Pancreas (tissue), 10 donors: ENCODE data around the gene NIM1K. TPM values are rescaled to one million over a fixed set of nuclear protein-coding genes. Genes with fewer than 3 reads are reported as not detected.

Experiments used
- ATAC-seq, 4 donors: fragments of 200-7000 bp; cut with Tn5 transposase; one replicate each; pipeline versions ENCODE4 v1.8.0 to v1.9.1; 2020; ENCODE audit warnings: mild to moderate bottlenecking in 4 of 4, moderate library complexity in 4 of 4
- DNase-seq, 6 donors: peaks; one replicate each; pipeline ENCODE4 v3.0.0-alpha.2; 2020
- FAIRE-seq: peaks from 2 replicates; lab custom pipeline; 2012; peaks lifted over from hg19 to GRCh38; lab: Jason Lieb, UNC
- H3K27ac ChIP-seq, 4 donors: fragments of 200-600 bp; sonication (generic); 1 replicate in 3 of 4; 2 replicates in 1 of 4; pipeline versions ENCODE4 v1.5.0 to v1.8.0; 2020
- H3K27me3 ChIP-seq, 4 donors: fragments of 200-600 bp; one replicate each; pipeline ENCODE4 v1.8.0; 2021
- H3K36me3 ChIP-seq, 3 donors: fragments of 200-600 bp; sonication (generic) in 1 of 3; one replicate each; pipeline versions ENCODE4 v1.5.0 to v1.8.0; 2020 to 2021
- H3K4me1 ChIP-seq, 3 donors: fragments of 200-600 bp; one replicate each; pipeline ENCODE4 v1.8.0; 2021
- H3K4me3 ChIP-seq, 4 donors: fragments of 200-600 bp; sonication (generic) in 2 of 4; one replicate each; pipeline versions ENCODE4 v1.5.0 to v1.8.0; 2020 to 2021
- H3K9me3 ChIP-seq, 4 donors: fragments of 200-600 bp; one replicate each; pipeline ENCODE4 v1.8.0; 2021
- WGBS, 2 donors: extraction: QIAGEN DNeasy Blood & Tissue Kit; methylation state at CpG; one replicate each; pipeline ENCODE4 v1.1.7; 2013; 5-methylcytosine and 5-hydroxymethylcytosine counted together
- intact Hi-C, 3 donors: fragments of 100-400 bp; cut with DNase I; formaldehyde crosslinking; loops; one replicate each; pipeline versions ENCODE4 v1.11.1 to v1.14.2; 2022
- polyA plus RNA-seq, 2 donors: library from polyadenylated mRNA; stranded (reverse); fragments of 200-250 nt; gene quantifications; one replicate each; pipeline ENCODE4 v1.2.3, GENCODE V29; 2013
- total RNA-seq, 6 donors: library from RNA; stranded (reverse); fragmentation: NEBNext Ultra II Directional in 4 of 6; extraction: Animal tissue kit (Norgen Biotek cat#: 25700) in 4 of 6; gene quantifications; one replicate each; pipeline versions ENCODE4 v1.2.1 to v1.2.4, GENCODE V29; 2021 to 2023
- TF ChIP-seq, protein P1 (sequence below), 4 donors: fragments of 200-600 bp; sonication (generic) in 3 of 4; IDR thresholded peaks; one replicate each; pipeline versions ENCODE4 v1.5.0 to v1.8.0; 2021; ENCODE audit warnings: antibody characterized with exemption in 4 of 4
- donor health status: healthy with polysubstance abuse.
- donor health status: DM: no; HTN: no; CAD: no; lungs with moderate emphysema.
- donor health status: DM: no; HTN: no; CAD: no.
- donor health status: control.
- donor health status: control.
- donor health status: Bipolar disorder and iron deficiency.
- donor health status: DM: yes; HTN: yes; CAD: no.
- donor health status: DM: no; HTN: no; CAD: no.
- donor health status: DM: no; HTN: no; CAD: no.
- donor health status: DM: yes; HTN: yes; CAD: no.

NIM1K gene
- total and polyA plus RNA-seq, 8 donors, result 0.06 to 0.77 (median 0.31) TPM; not detected in 2

DNA sequence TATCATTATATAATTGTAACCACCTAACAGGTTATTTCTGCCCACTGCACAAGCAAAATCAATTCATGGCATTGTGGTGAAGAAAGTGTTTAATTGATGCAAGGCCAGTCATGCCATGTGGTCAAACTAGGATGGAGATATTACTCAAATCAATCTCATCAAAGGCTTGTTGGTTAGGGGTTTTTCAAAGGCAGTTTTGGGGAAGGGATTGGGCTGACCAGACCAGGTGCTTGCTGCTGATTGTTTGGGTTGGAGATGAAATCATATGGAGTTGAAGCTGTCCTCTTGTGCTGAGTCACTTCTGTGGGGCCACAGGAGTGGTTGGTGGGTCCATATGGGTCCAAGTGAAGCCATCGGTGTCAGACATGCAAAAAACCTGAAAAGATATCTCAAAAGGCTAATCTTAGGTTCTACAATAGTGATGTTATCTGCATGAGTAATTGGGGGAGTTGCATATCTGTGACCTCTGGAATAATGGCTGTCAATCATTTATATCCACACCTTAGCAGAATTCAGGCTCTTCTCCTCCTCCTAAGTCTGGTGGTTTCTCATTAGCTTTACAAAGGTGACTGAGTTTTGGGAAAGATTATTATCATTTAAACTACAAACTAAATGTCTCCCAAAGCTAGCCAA is 76.3 kb downstream of the NIM1K start:
- Histone ChIP-seq H3K4me1 (no peaks in the 10 kb centered on the region), H3K27ac (no peak overlapping the region), H3K9me3 (no peaks in the 10 kb centered on the region), H3K27me3 (no peaks in the 10 kb centered on the region), H3K4me3 (no peak overlapping the region), H3K36me3 (no peaks in the 10 kb centered on the region)
- TF ChIP-seq, protein P1, sequence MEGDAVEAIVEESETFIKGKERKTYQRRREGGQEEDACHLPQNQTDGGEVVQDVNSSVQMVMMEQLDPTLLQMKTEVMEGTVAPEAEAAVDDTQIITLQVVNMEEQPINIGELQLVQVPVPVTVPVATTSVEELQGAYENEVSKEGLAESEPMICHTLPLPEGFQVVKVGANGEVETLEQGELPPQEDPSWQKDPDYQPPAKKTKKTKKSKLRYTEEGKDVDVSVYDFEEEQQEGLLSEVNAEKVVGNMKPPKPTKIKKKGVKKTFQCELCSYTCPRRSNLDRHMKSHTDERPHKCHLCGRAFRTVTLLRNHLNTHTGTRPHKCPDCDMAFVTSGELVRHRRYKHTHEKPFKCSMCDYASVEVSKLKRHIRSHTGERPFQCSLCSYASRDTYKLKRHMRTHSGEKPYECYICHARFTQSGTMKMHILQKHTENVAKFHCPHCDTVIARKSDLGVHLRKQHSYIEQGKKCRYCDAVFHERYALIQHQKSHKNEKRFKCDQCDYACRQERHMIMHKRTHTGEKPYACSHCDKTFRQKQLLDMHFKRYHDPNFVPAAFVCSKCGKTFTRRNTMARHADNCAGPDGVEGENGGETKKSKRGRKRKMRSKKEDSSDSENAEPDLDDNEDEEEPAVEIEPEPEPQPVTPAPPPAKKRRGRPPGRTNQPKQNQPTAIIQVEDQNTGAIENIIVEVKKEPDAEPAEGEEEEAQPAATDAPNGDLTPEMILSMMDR (IDR thresholded peaks at IDR 0.05), result no peak
- FAIRE-seq (no peak), DNase-seq (no peak), ATAC-seq (no peak)
- 82 to 89% methylated on average over 1 of the region's 1 CpG for WGBS, 2 donors
- intact Hi-C loops, result no loop called here

DNA sequence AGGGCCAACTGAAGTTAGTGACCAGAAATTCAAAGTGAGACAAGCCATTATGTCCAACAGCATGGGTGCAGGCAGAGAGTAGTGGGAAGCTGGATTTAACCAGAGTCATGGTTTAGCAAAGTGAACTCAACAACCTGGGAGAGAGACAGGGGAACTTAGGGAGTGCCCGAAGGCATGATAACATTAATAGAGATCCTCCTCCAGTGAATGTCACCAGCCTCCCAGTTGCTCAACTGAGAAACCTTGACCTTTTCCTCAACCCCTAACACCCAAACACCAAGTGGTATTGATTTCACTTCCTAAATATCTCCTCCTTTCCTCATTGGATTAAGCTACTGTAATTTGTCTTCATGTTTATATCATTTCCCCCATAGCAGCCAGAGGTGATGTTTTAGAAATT is 78.6 kb downstream of the NIM1K start:
- Histone ChIP-seq H3K4me3 (no peak overlapping the region), H3K36me3 (no peaks in the 10 kb centered on the region), H3K4me1 (no peaks in the 10 kb centered on the region), H3K27me3 (no peaks in the 10 kb centered on the region), H3K9me3 (no peaks in the 10 kb centered on the region), H3K27ac (no peak overlapping the region)
- intact Hi-C loops, result no loop called here
- TF ChIP-seq, protein P1 (IDR thresholded peaks at IDR 0.05), result no peak
- ATAC-seq (no peak), FAIRE-seq (no peak), DNase-seq (no peak)
- WGBS, 2 donors, result 69 to 86% methylated on average over 1 of the region's 1 CpG

DNA sequence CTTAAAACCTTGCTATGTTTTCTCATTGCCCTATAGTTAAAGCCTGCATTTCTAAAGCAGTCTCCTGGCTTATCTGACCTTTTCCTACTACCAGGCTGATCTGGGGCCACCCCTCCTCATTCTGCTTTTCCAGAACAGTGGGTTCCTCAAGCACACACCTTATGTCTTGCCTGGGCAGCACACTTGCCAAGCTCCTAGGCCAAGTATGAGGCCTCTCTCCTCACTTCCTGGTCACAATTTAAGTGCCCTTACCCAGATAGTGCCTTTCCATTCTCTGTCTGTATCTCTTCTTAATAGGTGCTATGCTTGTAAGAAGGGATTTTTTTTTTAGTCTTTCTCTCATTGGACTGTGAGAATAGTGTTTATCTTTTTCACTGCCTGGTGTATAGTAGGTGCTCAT is 81.5 kb downstream of the NIM1K start:
- FAIRE-seq (no peak), DNase-seq (no peak), ATAC-seq (no peak)
- H3K4me1 ChIP-seq, result no peaks in the 10 kb centered on the region
- TF ChIP-seq, protein P1 (IDR thresholded peaks at IDR 0.05), result no peak
- no peaks in the 10 kb centered on the region for H3K36me3 ChIP-seq
- H3K27ac ChIP-seq, result no peak overlapping the region
- no peaks in the 10 kb centered on the region for H3K9me3 ChIP-seq
- no peak overlapping the region for H3K4me3 ChIP-seq
- no peaks in the 10 kb centered on the region for H3K27me3 ChIP-seq
- intact Hi-C loops, result no loop called here

DNA sequence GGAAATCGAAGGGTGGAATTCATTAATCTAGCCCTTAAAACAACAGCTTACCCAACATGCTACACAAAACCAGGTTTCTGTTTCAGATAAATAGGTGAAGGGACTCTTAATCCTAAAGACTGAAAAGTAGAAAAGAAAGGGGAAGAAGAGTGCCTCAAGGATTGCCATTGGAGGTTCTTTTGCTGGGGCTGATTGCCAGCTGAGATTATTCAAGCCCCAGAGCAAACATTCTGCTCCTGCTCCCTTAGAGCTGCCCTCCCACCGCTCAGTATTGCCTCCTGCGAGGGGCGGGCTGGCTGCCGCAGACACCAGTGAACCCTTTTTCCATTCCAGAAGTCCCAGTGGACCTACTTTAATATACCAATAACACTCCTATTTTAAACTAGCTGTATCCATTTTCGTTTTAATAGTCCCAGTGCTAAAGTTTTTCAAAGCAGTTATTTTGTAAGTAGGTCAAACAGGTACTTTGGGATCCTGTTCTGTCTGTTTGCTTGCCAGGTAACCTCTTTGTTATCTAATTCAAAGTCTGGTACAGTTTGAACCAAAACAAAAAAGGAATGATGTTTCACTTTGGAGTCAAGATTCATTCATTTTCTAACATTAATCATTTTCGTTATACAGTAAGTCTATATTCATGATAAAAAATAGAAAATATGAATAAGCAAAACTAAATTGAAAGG is 82.5 kb downstream of the NIM1K start:
- intact Hi-C loops, result no loop called here
- FAIRE-seq (no peak), DNase-seq (no peak), ATAC-seq (peak in 2 of 4 donors; percentile 34 to 46)
- WGBS, 2 donors, result 29 to 32% methylated on average over 7 of the region's 7 CpGs
- H3K9me3 ChIP-seq, result no peaks in the 10 kb centered on the region
- TF ChIP-seq, protein P1 (IDR thresholded peaks at IDR 0.05), result no peak
- no peaks in the 10 kb centered on the region for H3K27me3 ChIP-seq
- no peaks in the 10 kb centered on the region for H3K4me1 ChIP-seq
- no peaks in the 10 kb centered on the region for H3K36me3 ChIP-seq
- no peak overlapping the region for H3K4me3 ChIP-seq
- no peak overlapping the region for H3K27ac ChIP-seq

DNA sequence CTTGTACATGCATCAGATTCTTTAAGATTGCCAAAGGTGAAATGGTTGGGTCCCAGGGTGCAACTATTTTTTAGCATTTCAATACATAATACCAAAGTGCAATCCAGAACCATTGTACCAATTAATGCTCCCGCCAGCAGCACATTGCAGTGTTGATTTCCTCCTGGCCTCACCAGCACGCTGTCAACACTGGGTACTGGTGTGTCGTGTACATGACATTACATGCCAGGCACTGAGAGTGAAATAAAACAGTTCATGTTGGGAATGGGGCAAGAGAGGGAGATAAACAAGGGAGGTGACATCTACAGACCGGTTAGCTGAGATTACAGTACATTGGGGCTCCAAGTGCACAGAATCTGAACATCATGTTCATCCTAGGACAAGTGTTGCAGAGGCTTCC is 83.4 kb downstream of the NIM1K start:
- intact Hi-C loops, result no loop called here
- Histone ChIP-seq H3K4me3 (no peak overlapping the region), H3K36me3 (no peaks in the 10 kb centered on the region), H3K9me3 (no peaks in the 10 kb centered on the region), H3K27ac (no peak overlapping the region), H3K4me1 (no peaks in the 10 kb centered on the region), H3K27me3 (no peaks in the 10 kb centered on the region)
- no peak for FAIRE-seq
- 85 to 88% methylated on average over 4 of the region's 4 CpGs for WGBS, 2 donors
- no peak for ATAC-seq
- TF ChIP-seq, protein P1 (IDR thresholded peaks at IDR 0.05), result no peak
- DNase-seq, result no peak
